CD4-positive, alpha-beta T cell treated with Interleukin-2 at 100 ng/mL for 4 hours (primary cell): ENCODE measurements around the gene SDHB.

Experiments
- DNase-seq: peaks from one replicate; pipeline ENCODE4 v3.0.0-alpha.2; 2020; ENCODE audit warnings: low spot score

The SDHB gene

DNA sequence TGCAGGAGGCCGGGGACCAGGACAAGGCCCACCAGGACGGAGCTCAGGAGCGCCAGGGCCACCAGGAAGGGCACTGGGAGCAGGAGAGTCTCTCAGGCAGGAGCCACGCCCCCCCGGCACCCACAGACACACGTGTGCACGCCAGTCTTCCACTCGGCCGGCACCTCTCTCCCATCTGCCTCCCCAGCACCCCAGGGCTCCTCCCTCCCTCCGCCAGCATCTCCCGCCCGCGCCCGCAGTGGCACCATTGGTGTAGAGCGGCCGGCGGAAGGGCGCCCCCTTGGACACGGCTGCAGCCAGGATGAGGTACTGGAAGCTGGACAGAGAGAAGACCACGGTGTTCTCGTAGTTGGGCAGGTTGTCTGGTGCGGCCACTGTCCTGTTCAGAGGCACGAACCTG lies 67.3 kb downstream of the SDHB start:
- no peak for DNase-seq

DNA sequence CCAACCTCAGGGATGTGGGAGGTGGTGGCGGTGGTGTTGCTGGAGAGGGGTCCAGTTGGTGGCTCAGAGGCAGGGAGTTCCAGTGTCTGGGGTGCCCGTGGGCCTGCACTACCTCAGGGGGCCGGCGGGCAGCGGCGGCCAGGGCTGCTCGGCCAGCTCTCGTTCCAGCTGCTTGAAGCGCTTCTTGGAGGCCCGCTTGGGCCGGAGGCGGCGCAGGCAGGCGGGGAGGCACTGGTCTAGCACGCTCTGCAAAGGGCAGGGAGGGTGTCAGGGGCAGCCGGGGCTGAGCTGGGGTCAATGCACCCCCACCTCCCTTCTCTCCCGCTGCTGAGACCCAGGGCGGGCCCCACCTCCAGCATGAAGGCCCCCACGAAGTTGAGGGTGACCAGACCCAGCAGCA lies 67.7 kb downstream of the SDHB start:
- no peak for DNase-seq

DNA sequence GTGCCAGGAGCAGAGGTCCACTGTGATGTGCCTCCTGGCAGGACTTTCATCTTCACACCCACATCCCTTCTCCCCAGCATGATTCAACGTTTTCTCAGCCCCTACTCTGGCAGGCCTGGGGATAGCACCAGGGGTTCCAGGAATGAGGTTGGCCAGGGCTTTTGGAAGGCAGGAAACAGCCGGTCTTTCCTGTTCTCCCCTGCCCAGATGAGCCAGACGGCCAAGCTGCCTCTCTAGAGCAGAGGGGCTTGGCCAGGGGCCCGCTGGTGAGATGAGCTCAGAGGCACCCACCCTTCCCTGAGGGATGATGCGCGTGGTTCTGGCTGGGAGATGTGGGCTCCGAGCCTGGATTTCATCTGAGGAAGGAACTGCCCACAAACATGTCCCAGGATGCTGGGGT lies 69.1 kb downstream of the SDHB start:
- DNase-seq: no peak

DNA sequence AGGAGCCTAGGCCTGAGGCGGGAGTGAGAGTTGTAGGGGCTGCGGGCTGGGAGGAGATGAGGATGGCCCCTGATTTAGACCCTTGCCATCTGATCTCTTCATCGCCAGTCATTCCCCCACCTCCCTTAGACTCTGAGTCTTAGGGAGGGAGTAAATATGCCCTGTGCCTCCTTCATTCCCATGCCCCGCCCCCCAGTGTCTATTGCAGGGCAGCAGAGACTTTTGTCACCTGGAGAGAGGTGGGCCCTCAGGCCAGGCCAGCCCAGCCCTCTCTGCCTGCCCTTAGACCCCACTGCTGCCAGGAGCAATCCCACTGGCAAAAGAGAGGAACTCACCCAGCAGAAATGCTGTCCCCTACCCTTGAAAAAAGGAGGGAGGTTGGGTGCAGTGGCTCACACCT lies 70.2 kb downstream of the SDHB start:
- DNase-seq: no peak

DNA sequence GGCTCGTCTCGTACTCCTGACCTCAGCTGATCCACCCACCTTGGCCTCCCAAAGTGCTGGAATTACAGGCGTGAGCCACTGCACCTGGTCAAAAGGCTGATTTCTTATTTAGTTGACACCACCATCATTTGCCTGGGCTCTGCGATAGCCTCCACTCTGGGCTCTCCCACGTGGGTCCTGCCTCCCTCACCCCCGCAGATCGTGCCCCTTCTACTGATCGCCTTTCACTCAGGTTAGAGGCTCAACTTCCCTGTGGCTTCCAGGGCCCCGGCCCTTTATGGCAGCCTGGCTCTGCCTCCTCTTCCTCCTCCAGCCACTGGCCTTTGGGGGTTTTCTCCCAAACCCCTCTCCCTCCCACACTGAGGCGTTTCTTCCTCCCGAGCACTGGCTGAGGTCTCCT lies 70.9 kb downstream of the SDHB start:
- no peak for DNase-seq

DNA sequence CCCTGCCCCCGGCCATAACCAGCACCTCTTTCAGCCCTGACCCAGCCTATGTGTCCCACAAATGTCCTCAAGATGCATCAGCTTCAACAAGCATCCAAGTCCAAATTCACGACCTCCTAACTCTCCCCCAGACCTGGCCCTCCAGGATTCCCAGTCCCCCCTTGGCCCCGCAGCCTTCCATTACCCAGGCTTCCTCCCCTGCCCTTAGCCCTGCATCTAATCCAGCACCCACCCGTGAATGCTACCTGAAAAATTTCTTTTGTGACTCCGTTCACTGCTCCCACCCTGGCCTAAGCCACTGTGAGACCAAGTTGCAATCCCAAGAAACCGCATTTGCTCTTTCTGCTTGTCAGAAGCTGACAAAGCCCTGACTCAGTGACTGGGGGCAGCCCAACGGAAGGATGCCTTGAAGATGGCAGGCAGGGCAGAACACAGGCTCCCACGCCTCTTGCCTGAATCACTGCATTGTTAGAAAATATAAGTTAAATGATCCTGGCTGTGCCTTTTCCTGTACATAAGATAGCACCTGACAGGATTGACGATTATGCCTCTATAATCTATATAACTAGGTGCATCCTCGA lies 72.5 kb downstream of the SDHB start:
- DNase-seq: no peak

DNA sequence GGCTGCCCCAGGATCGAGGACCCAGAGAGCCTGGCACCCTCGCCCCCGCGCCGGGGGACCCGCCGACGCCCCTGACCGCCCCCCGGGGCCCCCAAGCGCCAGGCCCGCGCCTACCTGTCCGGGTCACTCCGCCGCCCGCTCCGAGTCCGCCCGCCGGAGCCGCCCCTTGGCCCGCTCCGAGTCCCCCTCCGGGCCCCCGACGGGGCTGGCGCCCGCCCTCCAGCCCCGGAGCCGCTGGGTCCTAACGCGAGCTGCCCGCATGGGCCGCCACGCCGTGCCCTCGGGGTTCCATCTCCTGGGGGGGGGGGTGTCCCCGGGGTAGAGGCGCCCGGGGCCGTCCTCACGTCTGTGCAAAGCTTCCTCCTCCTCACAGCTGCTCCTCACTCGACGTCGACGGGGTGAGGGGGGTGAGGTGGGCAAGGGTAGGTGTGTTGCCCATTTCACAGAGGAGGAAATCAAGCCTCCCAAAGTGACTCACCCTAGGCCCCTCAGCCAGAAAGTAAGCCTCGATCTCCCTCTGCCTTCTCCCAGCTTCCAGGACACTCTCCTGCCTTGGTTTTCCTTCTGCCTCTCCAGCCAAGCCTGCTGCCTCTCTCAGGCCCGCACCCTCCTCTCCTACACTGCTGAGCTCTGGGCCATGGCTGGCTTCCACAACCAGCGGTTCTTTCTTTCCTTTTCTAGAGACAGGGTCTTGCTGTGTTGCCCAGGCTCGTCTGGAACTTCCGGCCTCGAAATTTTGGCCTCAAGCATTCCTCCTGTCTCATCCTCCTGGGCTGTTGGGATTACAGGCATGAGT lies 73.2 kb downstream of the SDHB start, which contains the start of gene MFAP2:
MFAP2 (minus strand) TSS at position 148 of the 796 bp plus-strand sequence. CDS start 2,347 bp downstream, outside the sequence.
- no peak for DNase-seq

DNA sequence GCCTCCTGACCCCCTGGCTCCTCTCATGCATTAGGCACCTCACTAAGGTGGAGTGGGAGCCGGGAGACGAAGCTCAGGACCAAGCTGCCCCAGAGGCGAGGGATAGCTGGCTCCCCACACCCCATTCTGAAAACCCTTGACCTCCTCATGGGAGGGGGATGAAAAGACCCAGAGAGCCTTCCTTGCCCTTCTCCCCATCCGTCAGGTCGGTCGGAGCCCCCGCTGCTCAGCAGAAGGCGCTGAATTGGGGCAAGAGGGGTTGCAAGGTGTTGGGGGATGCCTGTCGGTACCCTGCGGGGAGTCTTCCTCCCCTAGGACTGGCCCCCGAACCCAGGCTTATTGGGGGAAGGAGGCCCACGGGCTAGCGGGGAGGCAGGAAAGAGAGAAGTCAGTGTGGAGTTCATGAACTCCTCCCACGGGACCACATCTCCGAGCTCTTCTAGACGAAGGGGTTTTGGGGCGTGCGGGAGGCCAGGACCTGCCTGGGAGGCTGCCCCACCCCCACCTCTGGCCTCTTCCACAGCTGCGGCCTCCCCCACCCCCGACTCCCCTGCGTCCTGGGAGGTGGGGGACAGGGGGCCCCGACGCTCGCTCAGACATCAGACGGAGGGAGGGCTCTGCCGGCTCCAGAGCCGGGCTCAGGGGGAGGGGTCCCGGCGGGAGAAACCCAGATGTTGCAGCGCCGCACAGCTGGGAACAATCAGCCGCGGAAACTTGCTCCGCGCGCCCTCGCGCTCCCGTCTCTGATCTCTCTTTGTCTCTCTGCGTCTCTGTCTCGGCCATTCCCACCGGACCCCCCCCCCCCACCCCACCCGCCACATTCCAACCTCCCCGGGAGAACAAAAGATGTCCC lies 74.1 kb downstream of the SDHB start:
- no peak for DNase-seq

DNA sequence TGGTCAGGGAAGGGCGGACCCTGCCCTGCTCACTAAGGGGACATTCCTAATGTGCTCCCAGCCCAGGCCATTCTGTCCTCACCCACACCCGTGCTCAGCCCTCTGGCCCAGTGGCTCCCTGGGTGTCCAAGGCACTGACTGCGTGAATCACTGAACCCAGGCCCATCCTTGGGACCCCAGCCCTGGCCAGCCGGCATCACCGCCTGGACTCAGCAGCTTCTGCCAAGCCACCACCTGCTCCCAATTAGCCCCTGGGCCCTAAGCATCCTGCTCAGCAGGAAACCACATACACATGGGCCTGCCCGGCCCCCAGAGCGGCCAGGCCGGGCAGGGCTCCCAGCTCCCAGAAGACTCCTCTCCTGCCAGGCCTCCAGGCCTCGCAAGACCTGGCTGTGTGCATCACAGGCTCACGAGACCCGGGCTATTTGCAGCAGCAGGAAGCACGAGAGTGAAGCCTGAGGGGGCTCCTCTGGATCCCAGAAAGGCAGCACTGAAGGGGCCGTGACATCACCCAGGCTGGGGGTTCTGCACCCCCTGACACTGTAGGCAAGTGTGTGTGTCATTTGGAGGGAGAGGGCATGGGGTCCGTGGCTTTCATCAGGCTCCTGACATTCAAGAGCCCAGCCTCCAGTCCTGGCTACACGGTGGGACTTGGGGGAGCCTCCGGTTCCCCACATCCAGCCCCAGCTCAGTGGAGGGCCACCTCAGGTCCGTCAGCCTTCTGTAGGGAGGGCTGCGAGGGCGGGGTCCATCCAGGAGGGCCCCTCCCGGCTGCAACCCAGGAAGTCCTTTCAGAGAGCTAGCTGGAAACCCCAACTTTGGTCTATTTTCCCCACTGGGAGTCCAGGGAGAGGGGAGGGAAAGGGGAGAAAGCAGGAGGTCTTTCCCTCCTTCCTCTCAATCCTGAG lies 75.0 kb downstream of the SDHB start:
- no peak for DNase-seq

DNA sequence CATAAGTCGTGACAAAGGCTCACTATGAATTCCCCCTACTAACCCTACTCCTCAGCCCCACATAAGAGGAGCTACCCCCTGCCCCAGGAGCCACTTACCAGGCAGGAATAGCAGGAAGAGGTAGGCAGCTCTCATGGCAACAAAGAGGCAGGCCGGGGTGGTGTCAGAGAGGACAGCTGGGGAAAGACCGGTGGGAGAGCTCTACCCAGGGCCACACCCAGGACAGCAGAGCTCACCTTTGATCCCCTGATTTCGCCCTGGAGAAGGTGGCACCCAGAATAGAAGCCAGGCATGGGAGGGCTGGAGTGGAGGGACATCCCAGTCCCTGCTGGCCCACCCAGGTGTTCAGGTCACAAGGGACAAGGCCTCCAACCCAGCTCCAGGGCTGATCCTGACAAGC lies 75.7 kb downstream of the SDHB start:
- DNase-seq: no peak

DNA sequence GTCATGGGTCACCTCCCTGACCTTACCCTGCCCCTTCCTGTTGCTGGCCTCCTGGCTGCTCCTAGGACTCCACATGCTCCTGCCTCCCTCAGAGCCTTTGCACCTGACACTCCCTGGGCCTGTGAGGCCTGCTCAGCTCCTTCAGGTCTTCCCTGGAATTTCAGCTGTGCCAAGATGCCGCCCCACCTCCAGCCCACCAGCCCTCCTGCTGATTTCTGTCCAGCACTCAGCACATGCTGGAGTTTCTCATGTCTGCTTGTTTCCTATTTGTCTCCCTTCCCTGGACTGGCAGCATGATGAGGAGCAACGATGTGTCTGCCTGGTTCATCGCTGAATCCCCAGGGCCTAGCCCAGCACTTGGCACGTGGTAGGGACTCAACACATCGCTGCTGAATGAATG lies 76.5 kb downstream of the SDHB start:
- no peak for DNase-seq

DNA sequence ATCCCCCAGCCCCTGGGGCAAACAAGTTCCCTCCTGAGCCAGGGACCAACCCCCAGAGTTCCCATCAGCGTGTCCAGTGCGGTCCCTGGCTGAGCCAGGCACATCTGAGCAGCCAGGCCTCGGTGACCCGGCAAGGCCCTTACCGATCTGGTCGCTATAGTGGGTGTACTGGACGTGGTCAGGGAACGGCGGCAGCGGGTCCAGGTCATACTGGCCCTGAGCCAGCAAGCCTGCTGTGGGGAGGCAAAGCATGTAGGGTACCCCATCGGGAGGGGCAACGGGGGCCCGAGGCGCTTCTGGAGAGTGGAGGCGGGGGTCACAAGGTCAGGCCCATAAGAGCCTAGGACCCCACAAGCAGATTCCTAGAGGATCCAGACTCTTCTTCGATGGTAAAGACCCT lies 76.9 kb downstream of the SDHB start:
- no peak for DNase-seq

DNA sequence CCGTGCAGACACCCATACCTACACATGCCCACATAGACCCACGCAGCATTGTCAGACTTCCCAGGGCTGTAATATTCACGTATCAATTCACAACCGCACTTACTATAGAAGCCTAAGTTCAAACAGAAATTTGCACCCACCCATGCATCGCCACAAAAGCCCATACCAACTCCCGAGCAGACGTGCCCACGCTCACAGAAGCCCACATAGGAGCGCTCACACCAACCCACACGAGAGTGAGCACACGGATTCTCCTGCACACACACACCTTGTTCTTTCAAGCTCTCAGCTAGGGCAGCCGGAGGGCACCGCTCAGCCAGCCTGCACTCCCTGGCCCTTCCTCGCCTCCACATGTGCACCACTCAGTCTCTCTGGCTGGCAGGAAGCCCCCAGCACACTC lies 78.0 kb downstream of the SDHB start:
- no peak for DNase-seq

DNA sequence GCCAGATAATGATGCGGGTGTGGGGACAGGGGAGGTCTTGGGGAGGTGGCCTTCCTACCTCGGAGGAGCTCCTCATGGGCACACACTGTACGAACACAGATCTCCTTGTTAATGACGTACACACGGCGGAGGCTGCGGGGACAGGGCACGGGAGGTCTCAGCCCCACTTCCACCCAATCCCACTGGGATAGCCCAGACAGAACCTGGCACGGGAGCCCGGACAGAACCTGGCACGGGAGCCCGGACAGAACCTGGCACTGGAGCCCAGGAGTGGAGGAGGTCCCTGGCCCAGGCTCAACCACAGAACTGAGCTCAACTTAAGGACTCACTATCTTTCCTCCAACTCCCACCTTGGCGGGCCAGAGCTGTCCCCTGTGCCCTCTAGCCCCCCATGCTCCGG lies 78.6 kb downstream of the SDHB start:
- DNase-seq: no peak

DNA sequence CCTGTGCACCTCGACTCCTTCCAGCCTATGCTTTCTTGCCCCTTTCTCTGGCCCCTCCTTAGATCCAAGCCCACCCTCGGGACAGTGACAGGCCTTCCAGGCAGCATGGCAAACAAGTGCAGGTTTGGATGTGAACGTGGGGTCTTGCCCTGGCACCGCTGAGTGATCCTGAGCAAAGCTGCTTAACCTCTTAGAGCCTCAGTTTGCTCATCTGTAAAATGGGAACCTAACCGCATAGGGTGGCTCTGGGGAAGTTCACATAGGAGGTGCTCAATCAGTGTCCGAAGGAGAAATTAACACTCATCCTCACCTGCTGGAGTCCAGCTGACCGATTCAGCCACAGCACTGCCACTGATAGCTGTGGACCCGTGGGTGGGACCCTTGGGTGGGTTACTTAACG lies 80.6 kb downstream of the SDHB start:
- DNase-seq: no peak

DNA sequence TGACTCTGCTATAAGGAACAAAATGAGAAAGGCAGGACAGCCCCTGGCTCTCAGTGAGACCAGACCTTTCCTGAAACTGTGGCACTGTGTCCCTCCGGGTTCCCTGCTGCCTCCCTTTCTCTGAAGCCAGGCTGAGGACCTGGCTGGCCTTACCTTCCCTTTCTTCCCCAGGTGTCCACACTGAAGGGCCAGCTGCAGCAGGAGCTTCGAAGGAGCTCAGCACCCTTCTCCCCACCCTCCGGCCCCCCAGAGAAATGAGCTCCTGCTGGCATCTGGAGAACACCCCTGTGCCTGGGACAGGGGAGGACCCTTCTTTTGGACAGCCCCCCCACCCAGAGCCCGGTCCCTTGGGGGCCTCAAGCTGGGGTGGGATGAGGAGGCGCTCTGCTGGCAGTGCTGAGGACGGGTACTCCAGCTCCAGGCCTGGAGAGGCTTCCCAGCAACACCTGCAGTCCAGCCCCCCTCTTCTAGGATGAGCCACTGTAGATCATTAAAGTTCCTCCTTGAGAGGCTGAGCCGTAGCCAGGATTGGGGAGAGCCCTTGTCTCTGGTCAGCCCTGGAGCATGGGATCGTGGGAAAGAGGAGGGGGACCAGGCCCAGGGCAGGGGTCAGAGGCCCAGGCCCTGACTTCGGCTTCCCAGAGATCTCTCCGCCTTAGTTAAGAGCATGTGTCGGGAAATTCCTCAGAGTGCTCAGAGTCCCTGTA lies 81.5 kb downstream of the SDHB start:
- DNase-seq: no peak

DNA sequence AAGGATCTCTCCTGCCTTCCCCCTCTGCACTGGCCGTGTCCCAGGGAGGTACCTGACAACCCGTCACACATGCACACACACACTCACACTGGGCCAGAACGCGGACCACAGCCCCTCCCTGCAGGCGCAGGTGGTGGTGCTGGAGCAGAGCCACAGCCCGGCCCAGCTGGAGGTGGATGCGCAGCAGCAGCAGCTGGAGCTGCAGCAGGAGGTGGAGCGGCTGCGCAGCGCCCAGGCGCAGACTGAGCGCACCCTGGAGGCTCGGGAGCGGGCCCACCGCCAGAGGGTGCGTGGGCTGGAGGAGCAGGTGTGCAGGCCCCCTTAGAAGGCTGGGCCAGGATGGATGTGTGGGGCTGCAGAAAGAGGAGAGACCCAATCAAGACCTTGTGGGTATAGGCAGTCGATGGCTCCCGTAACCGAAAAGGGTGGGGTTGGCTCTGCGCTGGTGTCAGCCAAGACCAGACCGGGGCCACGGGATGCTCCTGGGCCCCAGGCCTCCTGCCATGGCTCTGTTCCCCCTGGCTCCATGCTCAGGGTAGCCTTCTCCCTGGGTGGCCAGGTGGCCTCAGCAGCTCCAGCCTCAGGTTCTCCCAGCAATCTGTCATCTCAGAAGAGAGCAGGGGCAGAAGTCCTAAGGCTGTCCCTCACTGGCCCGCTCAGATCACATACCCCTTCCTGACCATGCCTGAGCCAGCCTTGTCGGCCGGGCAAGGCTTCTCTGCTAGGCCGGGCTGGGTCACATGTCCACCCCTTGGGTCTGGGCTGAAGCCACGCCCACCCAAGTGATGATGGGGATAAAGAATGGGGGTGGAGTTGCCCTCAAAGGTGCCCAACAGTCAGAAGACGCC lies 82.3 kb downstream of the SDHB start:
- no peak for DNase-seq

DNA sequence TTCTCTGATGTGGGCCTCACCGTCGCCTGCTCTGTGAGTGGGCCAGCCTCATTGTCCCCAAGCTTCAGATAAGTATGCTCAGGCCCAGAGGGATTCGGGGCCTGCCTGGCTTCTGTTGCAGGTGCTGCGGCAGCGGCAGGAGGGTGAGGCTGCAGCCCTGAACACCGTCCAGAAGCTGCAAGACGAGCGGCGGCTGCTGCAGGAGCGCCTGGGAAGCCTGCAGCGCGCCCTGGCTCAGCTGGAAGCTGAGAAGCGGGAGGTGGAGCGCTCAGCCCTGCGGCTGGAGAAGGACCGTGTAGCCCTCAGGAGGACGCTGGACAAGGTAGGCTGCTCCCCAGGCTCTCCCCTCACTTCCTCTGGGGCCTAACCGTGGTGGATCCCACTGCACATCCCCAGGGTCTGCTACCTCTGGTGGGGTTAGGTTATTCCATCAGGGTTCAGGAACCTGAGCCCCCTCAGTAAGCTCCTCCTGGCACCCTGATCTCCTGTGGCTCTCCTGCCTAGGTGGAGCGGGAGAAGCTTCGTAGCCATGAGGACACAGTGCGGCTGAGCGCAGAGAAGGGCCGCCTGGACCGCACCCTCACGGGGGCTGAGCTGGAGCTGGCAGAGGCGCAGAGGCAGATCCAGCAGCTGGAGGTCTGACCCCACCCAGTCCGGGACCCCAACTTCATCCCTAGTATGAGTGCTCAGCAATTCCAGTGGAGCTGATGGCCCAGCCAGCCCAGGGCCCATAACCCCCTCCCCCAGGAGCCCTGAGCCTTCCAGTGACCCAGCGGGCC lies 83.5 kb downstream of the SDHB start:
- DNase-seq: no peak

DNA sequence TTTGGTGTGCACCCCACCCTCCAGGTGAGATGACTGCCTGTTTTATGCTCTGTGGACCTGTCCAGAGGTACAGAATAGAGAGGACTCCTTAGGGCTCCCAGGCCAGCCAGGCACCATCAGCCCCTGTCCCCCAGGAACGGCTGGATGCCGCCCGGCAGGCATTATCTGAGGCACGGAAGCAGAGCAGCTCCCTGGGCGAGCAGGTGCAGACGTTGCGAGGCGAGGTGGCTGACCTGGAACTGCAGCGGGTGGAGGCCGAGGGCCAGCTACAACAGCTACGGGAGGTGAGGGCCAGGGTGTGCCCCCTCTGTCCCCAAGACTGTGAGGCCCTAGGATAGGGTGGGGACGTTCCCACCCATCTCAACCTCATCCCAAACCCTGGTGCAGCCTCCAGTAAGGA lies 84.2 kb downstream of the SDHB start:
- DNase-seq: no peak
